ENCODE data around the gene ATF6B. TPM values are rescaled to one million over a fixed set of nuclear protein-coding genes. Genes with fewer than 3 reads are reported as not detected.

The ATF6B gene
- total RNA-seq, 1 experiment from 2014 or later: 45.3 TPM

- H3K9ac ChIP-seq (ENCODE audit: extremely low read depth, insufficient read length, low read length): no peak overlapping the region
Observed at GRCh38 chr6:32149092-32149755, 21.2 kb upstream of the ATF6B start.

More at GRCh38 chr6:32149092-32149755, 21.2 kb upstream of the ATF6B start:
- Histone ChIP-seq H3K56ac (ENCODE audit: insufficient read length, low read depth, low read length) (no peak overlapping the region), H4K5ac (ENCODE audit: insufficient read length, low read depth, low read length) (no peak overlapping the region), H2BK20ac (ENCODE audit: low read depth, low read length, poor library complexity, severe bottlenecking) (no peak overlapping the region), H3K23me2 (ENCODE audit: insufficient read length, low read depth, low read length, poor library complexity, severe bottlenecking) (peaks cover 35% of the 10 kb centered on the region), H2AFZ (ENCODE audit: low read length) (no peak overlapping the region), H3K4me2 (ENCODE audit: insufficient read depth, insufficient read length, low read length) (peak overlapping the region; percentile 81), H3K14ac (ENCODE audit: insufficient read depth, low read length) (0 out of 2 replicates have a peak overlapping the region, but pooled peaks have one; percentile 14), H3K4me1 (ENCODE audit: insufficient read depth, low read length) (peaks cover 9% of the 10 kb centered on the region), H2BK12ac (ENCODE audit: insufficient read length, low read depth, low read length) (no peak overlapping the region), H3K27me3 (ENCODE audit: insufficient read depth, low read length) (no peaks in the 10 kb centered on the region; the same call in 1 of the 2 replicates), H3K27ac (ENCODE audit: insufficient read length, low read depth, low read length) (no peak overlapping the region), H3K9me3 (ENCODE audit: control insufficient read depth, low read depth, low read length) (no peaks in the 10 kb centered on the region), H2BK5ac (ENCODE audit: insufficient read length, low read length) (no peak overlapping the region), H3K4ac (ENCODE audit: low read depth, low read length) (no peak overlapping the region), H2BK15ac (ENCODE audit: low read depth, low read length) (no peak overlapping the region), H3K79me1 (ENCODE audit: insufficient read depth, low read depth, low read length, poor library complexity, severe bottlenecking) (no peaks in the 10 kb centered on the region), H2AK5ac (ENCODE audit: insufficient read length, low read length) (no peak overlapping the region), H3K23ac (ENCODE audit: insufficient read length, low read depth, low read length) (no peak overlapping the region), H3T11ph (ENCODE audit: low read length) (no peak overlapping the region), H4K91ac (ENCODE audit: insufficient read length, low read depth, low read length) (no peak overlapping the region), H3K79me2 (ENCODE audit: insufficient read depth, low read length) (no peaks in the 10 kb centered on the region), H4K20me1 (ENCODE audit: control insufficient read depth, insufficient read depth, insufficient read length) (no peaks in the 10 kb centered on the region), H4K8ac (replicated peaks; ENCODE audit: insufficient read length, low read depth, low read length) (no peak overlapping the region), H3K18ac (ENCODE audit: insufficient read length, low read depth, low read length) (no peak overlapping the region), H2BK120ac (ENCODE audit: low read depth, low read length, poor library complexity, severe bottlenecking) (no peak overlapping the region)
- H3K4me3 Mint-ChIP-seq: peak overlapping the region in 1 of 2 experiments; percentile 53; a peak in 1 of 5 replicates
- peaks cover 0 to 8% (median 3%) of the 10 kb centered on the region in 3 experiments; a peak in 2 of 7 replicates for H3K36me3 Mint-ChIP-seq (ENCODE audit: insufficient read depth in 1 of 3, low read depth in 3 of 3)
- H3K27ac Mint-ChIP-seq: no peak overlapping the region; a peak in 2 of 7 replicates
- no CpG with 5 or more reads among the region's 47 CpGs for WGBS (ENCODE audit: extremely low coverage, insufficient read length, low lambda C conversion rate)
- no peak for TF ChIP-seq CTCF (conservative IDR thresholded peaks at IDR 0.05)
- peaks cover 4% of the 10 kb centered on the region for H3K27me3 Mint-ChIP-seq (ENCODE audit: low read depth)
- no peak for DNase-seq
- H3K4me1 Mint-ChIP-seq: peaks cover 39 to 62% of the 10 kb centered on the region in 2 experiments
- no peaks in the 10 kb centered on the region; a peak in 1 of 5 replicates for H3K9me3 Mint-ChIP-seq

All from H9 (cell line).